ENCODE results near the gene PLEKHG2. TPM values are rescaled to one million over a fixed set of nuclear protein-coding genes. Genes with fewer than 3 reads are reported as not detected.

Gene PLEKHG2
- polyA plus RNA-seq (2011; rRNA removed) (21.6 and 35.1 TPM in 2 replicates), polyA plus RNA-seq (2017; fragmentation: RNase III; extraction: RNeasy Plus Mini Kit Qiagen cat#74134 plus additional on column Dnase treatment) (32.2 to 41.7 TPM (median 39.1 TPM) in 3 replicates), polyA minus RNA-seq (2011; rRNA and poly(A)+ RNA removed) (43.4 and 45.6 TPM in 2 replicates)
- 17.7 and 23.5 TPM in 2 replicates for polyA plus RNA-seq (2012; cell fraction: cytosol; rRNA removed)
- 94.8 and 104 TPM in 2 replicates for polyA plus RNA-seq (2012; cell fraction: nucleus; rRNA removed)

- CTCF ChIA-PET, result interaction anchor here (0.6 to 2.3 kb wide), 60 partner anchors 13 to 1010 kb away, joined by 3 to 484 read pairs (median 5); partner anchors contain the start of genes EID2B, FAM98C, GMFG and MED29
- Histone ChIP-seq H3K4me1 (peaks cover 43% of the 10 kb centered on the region), H3K27ac (peak within 1 kb of the TSS; percentile 94 to 99), H3K9me3 (no peaks in the 10 kb centered on the region), H3K4me3 (peak within 1 kb of the TSS; percentile 76), H3K4me2 (peak within 1 kb of the TSS; percentile 95)
- FAIRE-seq (peak; percentile 100), DNase-seq (ENCODE audit: low read depth in 1 of 2, low spot score in 1 of 2) (peak; percentile 100), ATAC-seq (peak; percentile 40 to 66)
- POLR2A ChIA-PET, result interaction anchor here (0.6 to 2.3 kb wide), 12 partner anchors 10 to 66 kb away, joined by 3 to 45 read pairs (median 6); partner anchors contain the start of genes MED29, PAF1 and RPS16
- 1% methylated on average over 58 of the region's 60 CpGs for WGBS (ENCODE audit: missing lambda C conversion rate)
- peak; percentile 33; the same call in 1 of the 2 replicates for TF ChIP-seq ESRRA (IDR thresholded peaks at IDR 0.05; ENCODE audit: borderline replicate concordance, low read length)
- TF ChIP-seq PHF8 (IDR thresholded peaks at IDR 0.05; ENCODE audit: borderline replicate concordance, low read depth), result peak; percentile 50
- no peak for TF ChIP-seq NR3C1 (IDR thresholded peaks at IDR 0.05)
- TF ChIP-seq FOSB (CRISPR knock-in tag; IDR thresholded peaks at IDR 0.05), result peak; percentile 98
- peak; percentile 95 for TF ChIP-seq RARB (CRISPR knock-in tag; IDR thresholded peaks at IDR 0.05)
- TF ChIP-seq PBX3 (IDR thresholded peaks at IDR 0.05), result no peak; the same call in none of the 2 replicates
- peak; percentile 64 for TF ChIP-seq POLR2A (IDR thresholded peaks at IDR 0.05; ENCODE audit: low read length)
- peak; percentile 98 for TF ChIP-seq TP53 (CRISPR knock-in tag; IDR thresholded peaks at IDR 0.05)
- TF ChIP-seq SMC3 (IDR thresholded peaks at IDR 0.05), result peak; percentile 83
- peak; percentile 81 for TF ChIP-seq ZSCAN20 (CRISPR knock-in tag; IDR thresholded peaks at IDR 0.05)
- TF ChIP-seq RAD21 (conservative IDR thresholded peaks at IDR 0.05 in 1 of 2, IDR thresholded peaks at IDR 0.05 in 1 of 2), result peak; percentile 55 to 82
- no peak for TF ChIP-seq ZC3H11A (IDR thresholded peaks at IDR 0.05)
- TF ChIP-seq EHMT2 (IDR thresholded peaks at IDR 0.05; ENCODE audit: low read depth), result no peak
- TF ChIP-seq NPAS2 (CRISPR knock-in tag; IDR thresholded peaks at IDR 0.05; ENCODE audit: borderline replicate concordance), result no peak
- TF ChIP-seq SREBF2 (IDR thresholded peaks at IDR 0.05), result peak; percentile 99
- peak; percentile 71; the same call in 1 of the 2 replicates for TF ChIP-seq HOXB13 (CRISPR knock-in tag; IDR thresholded peaks at IDR 0.05; ENCODE audit: low read depth)
- TF ChIP-seq MYC (IDR thresholded peaks at IDR 0.05; ENCODE audit: borderline replicate concordance, low read length), result peak; percentile 95
- TF ChIP-seq MAX (IDR thresholded peaks at IDR 0.05), result peak; percentile 94
- TF ChIP-seq ELK1 (IDR thresholded peaks at IDR 0.05; ENCODE audit: low read depth, low read length), result 0 out of 2 replicates have a peak, but pooled peaks have one; percentile 18
- peak; percentile 85 for TF ChIP-seq HOXB5 (CRISPR knock-in tag; IDR thresholded peaks at IDR 0.05)
- peak; percentile 34; the same call in 1 of the 2 replicates for TF ChIP-seq GATA3 (IDR thresholded peaks at IDR 0.05; ENCODE audit: borderline replicate concordance)
- 0 out of 2 replicates have a peak, but pooled peaks have one; percentile 3 for TF ChIP-seq NFE2L2 (conservative IDR thresholded peaks at IDR 0.05; ENCODE audit: low read length)
- no peak for TF ChIP-seq CHD4 (IDR thresholded peaks at IDR 0.05; ENCODE audit: borderline replicate concordance)
- no peak for TF ChIP-seq HES2 (IDR thresholded peaks at IDR 0.05)
- TF ChIP-seq MAFK (IDR thresholded peaks at IDR 0.05; ENCODE audit: partially characterized antibody), result no peak
- TF ChIP-seq E2F6 (IDR thresholded peaks at IDR 0.05; ENCODE audit: borderline replicate concordance, low read depth), result no peak
- peak; percentile 86 for TF ChIP-seq EHF (CRISPR knock-in tag; IDR thresholded peaks at IDR 0.05)
- peak; percentile 67; the same call in 1 of the 2 replicates for TF ChIP-seq RCOR1 (IDR thresholded peaks at IDR 0.05; ENCODE audit: low read depth, low read length)
- no peak for TF ChIP-seq RNF2 (IDR thresholded peaks at IDR 0.05; ENCODE audit: borderline replicate concordance, low read depth)
- peak; percentile 96 for TF ChIP-seq USF2 (IDR thresholded peaks at IDR 0.05)
- peak; percentile 99 for TF ChIP-seq HMGXB4 (CRISPR knock-in tag; IDR thresholded peaks at IDR 0.05; ENCODE audit: borderline replicate concordance)
- TF ChIP-seq CBX8 (IDR thresholded peaks at IDR 0.05), result no peak
- TF ChIP-seq POLR2AphosphoS2 (conservative IDR thresholded peaks at IDR 0.05; ENCODE audit: low read length), result peak; percentile 100
These were observed at the start of gene PLEKHG2 for GRCh38 chr19:39412100-39412866. Gene PLEKHG2 (plus strand): TSS chr19:39412669. CDS start chr19:39414087, 1,418 bp downstream.

Measured in A549 (cell line).